Liver (tissue), 9 donors: ENCODE measurements around the gene BTBD17. TPM values are rescaled to one million over a fixed set of nuclear protein-coding genes. Genes with fewer than 3 reads are reported as not detected.

Experiments
- DNase-seq: peaks from one replicate; pipeline ENCODE4 v3.0.0-alpha.2; 2017; ENCODE audit warnings: low spot score
- H3K27ac ChIP-seq, 2 donors: one replicate each; pipeline ENCODE4 v1.7.0; 2013; ENCODE audit warnings: inconsistent platforms in 2 of 2, low read length in 2 of 2, control low read depth in 1 of 2, low read depth in 1 of 2, mild to moderate bottlenecking in 1 of 2
- H3K27me3 ChIP-seq, 4 donors: one replicate each; pipeline versions ENCODE4 v1.6.1 to v1.7.0; 2013; ENCODE audit warnings: low read length in 3 of 4, inconsistent platforms in 1 of 4, mild to moderate bottlenecking in 1 of 4, moderate library complexity in 1 of 4; ENCODE audit not compliant: control insufficient read depth in 4 of 4, insufficient read depth in 4 of 4
- H3K36me3 ChIP-seq, 4 donors: one replicate each; pipeline versions ENCODE4 v1.6.1 to v1.7.0; 2013; ENCODE audit warnings: low read length in 3 of 4, mild to moderate bottlenecking in 3 of 4, low read depth in 1 of 4, moderate library complexity in 1 of 4; ENCODE audit not compliant: control insufficient read depth in 4 of 4, insufficient read depth in 3 of 4
- H3K4me1 ChIP-seq, 4 donors: one replicate each; pipeline versions ENCODE4 v1.6.1 to v1.7.0; 2013; ENCODE audit warnings: low read length in 3 of 4, mild to moderate bottlenecking in 3 of 4, moderate library complexity in 1 of 4; ENCODE audit not compliant: control insufficient read depth in 4 of 4, insufficient read depth in 4 of 4
- H3K4me3 ChIP-seq, 3 donors: one replicate each; pipeline versions ENCODE4 v1.6.1 to v1.7.0; 2013; ENCODE audit warnings: low read length in 3 of 3, control low read depth in 1 of 3, low read depth in 1 of 3, mild to moderate bottlenecking in 1 of 3
- H3K9ac ChIP-seq, 2 donors: one replicate each; pipeline ENCODE4 v1.7.0; 2013; ENCODE audit warnings: low read length in 2 of 2, mild to moderate bottlenecking in 2 of 2, moderate library complexity in 2 of 2, control low read depth in 1 of 2, low read depth in 1 of 2
- H3K9me3 ChIP-seq, 4 donors: one replicate each; pipeline versions ENCODE4 v1.6.1 to v1.7.0; 2013; ENCODE audit warnings: low read length in 3 of 4; ENCODE audit not compliant: control insufficient read depth in 4 of 4
- CTCF ChIP-seq: fragments of 150-350 bp; IDR thresholded peaks from 2 replicates; pipeline ENCODE4 v1.5.1; 2017; ENCODE audit warnings: improper control_type of control experiment, low read depth, low read length; ENCODE audit not compliant: missing input control
- FOXA1 ChIP-seq: IDR thresholded peaks from 2 replicates; pipeline ENCODE4 v1.6.1; 2016; ENCODE audit warnings: antibody characterized with exemption
- FOXA2 ChIP-seq: IDR thresholded peaks from 2 replicates; pipeline ENCODE4 v1.6.1; 2016; ENCODE audit warnings: antibody characterized with exemption
- GABPA ChIP-seq, 2 donors: IDR thresholded peaks in 1 of 2; conservative IDR thresholded peaks in 1 of 2; 2 replicates each; pipeline ENCODE4 v1.6.1; 2016; ENCODE audit warnings: antibody characterized with exemption in 2 of 2, mild to moderate bottlenecking in 1 of 2, moderate library complexity in 1 of 2
- HNF4A ChIP-seq, 2 donors: conservative IDR thresholded peaks; 2 replicates each; pipeline ENCODE4 v1.6.1; 2016; ENCODE audit warnings: antibody characterized with exemption in 2 of 2, mild to moderate bottlenecking in 2 of 2
- HNF4G ChIP-seq: IDR thresholded peaks from 2 replicates; pipeline ENCODE4 v1.6.1; 2016; ENCODE audit warnings: antibody characterized with exemption
- JUND ChIP-seq, 2 donors: IDR thresholded peaks; 2 replicates each; pipeline ENCODE4 v1.6.1; 2016; ENCODE audit warnings: antibody characterized with exemption in 2 of 2
- MAX ChIP-seq: IDR thresholded peaks from 2 replicates; pipeline ENCODE4 v1.6.1; 2016; ENCODE audit warnings: antibody characterized with exemption
- NR2F2 ChIP-seq: IDR thresholded peaks from 2 replicates; pipeline ENCODE4 v1.6.1; 2016; ENCODE audit warnings: antibody characterized with exemption
- REST ChIP-seq: IDR thresholded peaks from 2 replicates; pipeline ENCODE4 v1.6.1; 2016; ENCODE audit warnings: antibody characterized with exemption, mild to moderate bottlenecking
- RXRA ChIP-seq, 2 donors: IDR thresholded peaks; 2 replicates each; pipeline ENCODE4 v1.6.1; 2017 to 2018; ENCODE audit warnings: antibody characterized with exemption in 2 of 2, mild to moderate bottlenecking in 1 of 2
- ZBTB33 ChIP-seq: IDR thresholded peaks from 2 replicates; pipeline ENCODE4 v1.6.1; 2016; ENCODE audit warnings: antibody characterized with exemption
- WGBS: extraction: QIAGEN DNeasy Blood & Tissue Kit; methylation state at CpG from one replicate; pipeline ENCODE4 v1.1.7; 2013; 5-methylcytosine and 5-hydroxymethylcytosine counted together
- polyA plus RNA-seq, 2 donors: library from polyadenylated mRNA; stranded (reverse) in 1 of 2; unstranded in 1 of 2; fragments of 200-250 nt in 1 of 2; fragments of >200 nt in 1 of 2; fragmentation: Nextera tagmentation in 1 of 2; extraction: Ambion mirVana in 1 of 2; gene quantifications; one replicate each; pipeline versions ENCODE4 v1.2.1 to v1.2.3, GENCODE V29; 2013 to 2015
- total RNA-seq, 2 donors: library from RNA; depleted of rRNA; stranded (reverse); fragments of >200 nt; gene quantifications; one replicate each; pipeline ENCODE4 v1.2.3, GENCODE V29; 2014
- donor health status: healthy.
- donor health status: healthy.
- donor health status: healthy.
- donor health status: healthy.
- donor health status: healthy.

The BTBD17 gene
- total and polyA plus RNA-seq, 4 donors = not detected

GRCh38 chr17:74362069-74362405, 369 bp upstream of the BTBD17 start:
- Histone ChIP-seq H3K9me3 (no peaks in the 10 kb centered on the region), H3K27me3 (peaks cover 0 to 4% (median under 1%) of the 10 kb centered on the region in 4 donors), H3K9ac (no peak overlapping the region), H3K36me3 (no peaks in the 10 kb centered on the region), H3K4me1 (peaks cover 2 to 5% (median 3%) of the 10 kb centered on the region in 4 donors), H3K27ac (no peak overlapping the region), H3K4me3 (no peak overlapping the region)
- TF ChIP-seq GABPA (IDR thresholded peaks at IDR 0.05 in 1 of 2, conservative IDR thresholded peaks at IDR 0.05 in 1 of 2) (no peak), RXRA (IDR thresholded peaks at IDR 0.05) (no peak), HNF4A (conservative IDR thresholded peaks at IDR 0.05) (no peak), FOXA1 (no peak), NR2F2 (no peak), FOXA2 (no peak), JUND (IDR thresholded peaks at IDR 0.05) (no peak), CTCF (no peak), MAX (no peak), REST (no peak), HNF4G (no peak)
- WGBS = 22% methylated on average over 9 of the region's 9 CpGs
- no peak for DNase-seq

GRCh38 chr17:74360899-74361229, 804 bp downstream of the BTBD17 start:
- H3K36me3 ChIP-seq = no peaks in the 10 kb centered on the region
- peaks cover 0 to 4% (median 2%) of the 10 kb centered on the region in 4 donors for H3K27me3 ChIP-seq
- no peak overlapping the region for H3K4me3 ChIP-seq
- TF ChIP-seq JUND (IDR thresholded peaks at IDR 0.05) (no peak), ZBTB33 (no peak), MAX (no peak)
- H3K27ac ChIP-seq = no peak overlapping the region
- H3K9me3 ChIP-seq = no peaks in the 10 kb centered on the region
- H3K9ac ChIP-seq = no peak overlapping the region
- no peak for DNase-seq
- WGBS = 59% methylated on average over 7 of the region's 7 CpGs
- H3K4me1 ChIP-seq = peaks cover 2 to 11% (median 6%) of the 10 kb centered on the region in 4 donors
